PC-3 (cell line): ENCODE measurements around the gene LUC7L2. TPM values are rescaled to one million over a fixed set of nuclear protein-coding genes. Genes with fewer than 3 reads are reported as not detected.
A peak's percentile ranks its signal among the peaks of the same experiment; 100 is the strongest.
"Not testable (repeated sequence)": the region's sequence is repeated elsewhere in the genome, so short reads cannot be mapped to it uniquely, and the experiment has no call there.

ENCODE experiments used
- ATAC-seq: fragments of 200-7000 bp; cut with Tn5 transposase; 2 replicates; pipeline ENCODE4 v1.9.1; 2020; ENCODE audit warnings: mild to moderate bottlenecking, moderate library complexity
- BruUV-seq: library from RNA; stranded (reverse); fragments of 400-500 nt; replicated peaks from 2 replicates; lab custom pipeline; 2021; lab: Mats Ljungman, UMichigan
- CTCF ChIA-PET: fragments of 300-600 bp; sonication (Branson Sonifier 250); formaldehyde crosslinking; loops from one replicate; lab custom pipeline; 2022; ENCODE audit warnings: antibody characterized with exemption; lab: Charles Lee
- POLR2A ChIA-PET: fragments of 300-600 bp; sonication (Branson Sonifier 250); formaldehyde crosslinking; loops from one replicate; lab custom pipeline; 2022; ENCODE audit warnings: antibody characterized with exemption; ENCODE audit not compliant: unreplicated experiment; lab: Charles Lee
- DNase-seq: peaks from one replicate; pipeline ENCODE4 v3.0.0-alpha.2; 2015
- H2AFZ ChIP-seq: fragments of 300-600 bp; sonication (generic); 2 replicates; pipeline ENCODE4 v1.6.0; 2016; ENCODE audit warnings: antibody characterized with exemption, low read length
- H3F3A ChIP-seq: fragments of 300-600 bp; sonication (generic); one replicate; pipeline ENCODE4 v1.6.0; 2017; ENCODE audit warnings: antibody characterized with exemption, low read length, control low read depth, mild to moderate bottlenecking; ENCODE audit not compliant: unreplicated experiment
- H3K27ac ChIP-seq: fragments of 300-600 bp; sonication (generic); 2 replicates; pipeline ENCODE4 v1.5.1; 2016; ENCODE audit warnings: mild to moderate bottlenecking, low read length
- H3K27me3 ChIP-seq: fragments of 300-600 bp; sonication (generic); 2 replicates; pipeline ENCODE4 v1.6.1; 2016; ENCODE audit warnings: low read length, mixed read lengths
- H3K36me3 ChIP-seq: fragments of 300-600 bp; sonication (generic); 2 replicates; pipeline ENCODE4 v1.6.1; 2016; ENCODE audit warnings: low read depth, mixed run types, low read length, mixed read lengths
- H3K4me1 ChIP-seq: fragments of 300-600 bp; sonication (generic); 2 replicates; pipeline ENCODE4 v1.5.1; 2016; ENCODE audit warnings: low read length; ENCODE audit not compliant: insufficient read depth
- H3K4me2 ChIP-seq: fragments of 300-600 bp; sonication (generic); 2 replicates; pipeline ENCODE4 v1.6.0; 2016; ENCODE audit warnings: low read length
- H3K4me3 ChIP-seq: fragments of 300-600 bp; sonication (generic); 2 replicates; pipeline ENCODE4 v1.5.1; 2016; ENCODE audit warnings: mild to moderate bottlenecking, low read length, mixed read lengths
- H3K79me2 ChIP-seq: fragments of 300-600 bp; sonication (generic); 2 replicates; pipeline ENCODE4 v1.6.1; 2017; ENCODE audit warnings: low read length, mixed read lengths
- H3K9ac ChIP-seq: fragments of 300-600 bp; sonication (generic); 2 replicates; pipeline ENCODE4 v1.6.0; 2016; ENCODE audit warnings: mild to moderate bottlenecking, low read length
- H3K9me2 ChIP-seq: fragments of 300-600 bp; sonication (generic); replicated peaks from 2 replicates; pipeline ENCODE4 v1.6.1; 2016; ENCODE audit warnings: mixed run types, low read length, mixed read lengths
- H3K9me3 ChIP-seq: fragments of 300-600 bp; sonication (generic); 2 replicates; pipeline ENCODE4 v1.6.1; 2016; ENCODE audit warnings: low read length, mixed read lengths
- H4K20me1 ChIP-seq: fragments of 300-600 bp; sonication (generic); 2 replicates; pipeline ENCODE4 v1.6.1; 2016; ENCODE audit warnings: low read length, mixed read lengths
- EZH2 ChIP-seq: fragments of 300-600 bp; sonication (generic); IDR thresholded peaks from one replicate; pipeline ENCODE4 v1.6.1; 2017; ENCODE audit warnings: antibody characterized with exemption, mild to moderate bottlenecking, low read length; ENCODE audit not compliant: unreplicated experiment
- EZH2phosphoT487 ChIP-seq: fragments of 300-600 bp; sonication (generic); IDR thresholded peaks from 2 replicates; pipeline ENCODE4 v1.6.1; 2018; ENCODE audit warnings: mild to moderate bottlenecking, antibody characterized with exemption, low read length, borderline replicate concordance
- intact Hi-C: fragments of 100-400 bp; cut with micrococcal nuclease; formaldehyde crosslinking; loops from 2 replicates; pipeline ENCODE4 v1.9.0; 2023
- total RNA-seq: library from RNA; depleted of rRNA; stranded (reverse); fragments of >200 nt; gene quantifications from 2 replicates; pipeline ENCODE4 v1.2.3, GENCODE V29; 2014
- TF ChIP-seq, protein P1 (sequence below): fragments of 300-600 bp; sonication (generic); conservative IDR thresholded peaks from 2 replicates; pipeline ENCODE4 v1.5.1; 2017; ENCODE audit warnings: antibody characterized with exemption, low read depth, mild to moderate bottlenecking, low read length

The LUC7L2 gene
- total RNA-seq, 1 experiment from 2014 or later: 67.4 TPM

DNA sequence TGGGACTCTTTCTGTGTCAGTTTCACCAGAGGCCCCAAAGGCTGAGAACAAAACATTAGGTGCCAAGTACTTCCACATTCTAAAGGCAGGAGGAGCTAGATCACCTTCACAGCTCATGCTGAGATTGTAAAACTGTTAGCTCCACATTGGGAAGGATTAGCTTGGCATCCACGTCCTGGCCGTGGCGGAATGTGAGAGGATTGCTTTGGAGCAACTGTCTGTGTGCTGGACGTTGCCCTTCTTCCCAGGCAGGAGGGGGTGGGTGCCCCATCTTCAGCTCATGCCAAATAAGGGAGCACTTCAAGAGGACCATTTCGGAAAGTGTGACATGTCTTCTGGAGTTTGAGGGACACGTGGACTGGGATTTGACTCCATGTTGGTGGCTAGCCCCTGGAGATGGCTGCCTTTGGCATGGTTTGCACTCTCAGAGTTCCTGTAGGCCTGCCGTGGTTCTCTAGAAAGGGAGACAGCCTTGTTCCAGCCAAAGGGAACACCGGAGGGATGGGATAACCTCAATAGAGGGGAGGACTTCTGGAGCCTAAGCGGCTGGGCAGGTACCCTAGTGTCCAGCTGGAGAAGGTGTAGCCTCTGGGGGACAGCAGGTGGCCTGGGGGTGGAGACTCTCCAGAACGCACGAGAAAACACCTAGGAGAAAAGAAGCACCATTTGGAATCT lies 38.5 kb upstream of the LUC7L2 start:
- H3K4me1 ChIP-seq: no peaks in the 10 kb centered on the region
- no peak overlapping the region for H3K4me2 ChIP-seq
- no peaks in the 10 kb centered on the region for H3K9me2 ChIP-seq
- POLR2A ChIA-PET: interaction anchor here (0.5 kb wide), 1 partner anchor 25 kb away, joined by 3 read pairs; no protein-coding TSS in a partner anchor
- CTCF ChIA-PET: interaction anchor here (0.5 to 1.2 kb wide), 6 partner anchors 11 to 914 kb away, joined by 3 to 6 read pairs (median 4); no protein-coding TSS in a partner anchor
- no peak overlapping the region for H2AFZ ChIP-seq
- H3K9ac ChIP-seq: no peak overlapping the region
- DNase-seq: peak; percentile 43
- ATAC-seq: peak; percentile 65
- no peak for TF ChIP-seq EZH2
- TF ChIP-seq, protein P1, sequence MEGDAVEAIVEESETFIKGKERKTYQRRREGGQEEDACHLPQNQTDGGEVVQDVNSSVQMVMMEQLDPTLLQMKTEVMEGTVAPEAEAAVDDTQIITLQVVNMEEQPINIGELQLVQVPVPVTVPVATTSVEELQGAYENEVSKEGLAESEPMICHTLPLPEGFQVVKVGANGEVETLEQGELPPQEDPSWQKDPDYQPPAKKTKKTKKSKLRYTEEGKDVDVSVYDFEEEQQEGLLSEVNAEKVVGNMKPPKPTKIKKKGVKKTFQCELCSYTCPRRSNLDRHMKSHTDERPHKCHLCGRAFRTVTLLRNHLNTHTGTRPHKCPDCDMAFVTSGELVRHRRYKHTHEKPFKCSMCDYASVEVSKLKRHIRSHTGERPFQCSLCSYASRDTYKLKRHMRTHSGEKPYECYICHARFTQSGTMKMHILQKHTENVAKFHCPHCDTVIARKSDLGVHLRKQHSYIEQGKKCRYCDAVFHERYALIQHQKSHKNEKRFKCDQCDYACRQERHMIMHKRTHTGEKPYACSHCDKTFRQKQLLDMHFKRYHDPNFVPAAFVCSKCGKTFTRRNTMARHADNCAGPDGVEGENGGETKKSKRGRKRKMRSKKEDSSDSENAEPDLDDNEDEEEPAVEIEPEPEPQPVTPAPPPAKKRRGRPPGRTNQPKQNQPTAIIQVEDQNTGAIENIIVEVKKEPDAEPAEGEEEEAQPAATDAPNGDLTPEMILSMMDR: peak; percentile 54
- TF ChIP-seq EZH2phosphoT487: no peak
- intact Hi-C loops: no loop called here
- BruUV-seq: no TSS peak
- no peaks in the 10 kb centered on the region for H3K9me3 ChIP-seq
- no peak overlapping the region for H3K4me3 ChIP-seq
- H4K20me1 ChIP-seq: no peaks in the 10 kb centered on the region
- H3K27ac ChIP-seq: no peak overlapping the region
- no peaks in the 10 kb centered on the region for H3K27me3 ChIP-seq
- no peaks in the 10 kb centered on the region for H3F3A ChIP-seq
- no peaks in the 10 kb centered on the region for H3K79me2 ChIP-seq
- no peaks in the 10 kb centered on the region for H3K36me3 ChIP-seq

DNA sequence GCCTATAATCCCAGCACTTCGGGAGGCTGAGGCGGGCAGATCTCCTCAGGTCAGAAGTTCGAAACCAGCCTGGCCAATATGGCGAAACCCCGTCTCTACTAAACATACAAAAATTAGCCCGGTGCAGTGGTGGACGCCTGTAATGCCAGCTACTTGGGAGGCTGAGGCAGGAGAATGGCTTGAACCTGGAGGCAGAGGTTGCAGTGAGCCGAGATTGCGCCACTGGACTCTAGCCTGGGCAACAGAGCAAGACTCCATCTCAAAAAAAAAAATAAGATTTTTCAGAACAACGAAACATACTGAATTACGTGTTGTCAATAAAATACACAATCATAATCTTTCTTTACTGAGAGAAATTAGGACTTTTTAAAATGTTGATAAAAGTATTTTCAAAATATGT lies 35.0 kb upstream of the LUC7L2 start:
- DNase-seq, H3K9ac ChIP-seq, H2AFZ ChIP-seq, H3K4me1 ChIP-seq, BruUV-seq, ATAC-seq, H3K27me3 ChIP-seq, H4K20me1 ChIP-seq, H3K27ac ChIP-seq, H3K79me2 ChIP-seq, H3K9me2 ChIP-seq, H3K36me3 ChIP-seq, H3F3A ChIP-seq, H3K9me3 ChIP-seq, H3K4me2 ChIP-seq, H3K4me3 ChIP-seq, intact Hi-C loops, POLR2A ChIA-PET, CTCF ChIA-PET: not testable (repeated sequence)

DNA sequence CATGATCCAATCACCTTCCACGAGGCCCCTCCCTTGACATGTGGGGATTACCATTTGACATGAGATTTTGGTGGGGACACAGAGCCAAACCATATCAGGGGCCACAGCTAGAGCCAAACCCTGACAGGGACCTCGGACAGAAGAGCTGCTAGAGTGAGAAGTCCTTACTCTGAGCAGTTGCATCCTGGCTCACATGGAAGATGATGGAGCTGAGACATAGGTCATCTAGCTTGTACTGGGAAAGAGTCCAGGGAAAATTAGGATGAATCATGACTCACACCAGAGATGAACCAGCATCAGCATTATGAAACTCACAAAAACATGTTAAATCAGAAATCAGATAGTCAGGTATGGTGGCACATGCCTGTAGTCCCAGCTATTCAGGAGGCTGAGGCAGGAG lies 31.3 kb upstream of the LUC7L2 start:
- ChIA-PET CTCF (no interaction called here), POLR2A (interaction anchor here (0.6 kb wide), 1 partner anchor 31 kb away, joined by 8 read pairs; the partner anchor contains the start of gene LUC7L2)
- no peaks in the 10 kb centered on the region for H4K20me1 ChIP-seq
- peak; percentile 98 for ATAC-seq
- no peak overlapping the region for H2AFZ ChIP-seq
- BruUV-seq: no TSS peak
- intact Hi-C loops: no loop called here
- H3K27me3 ChIP-seq: no peaks in the 10 kb centered on the region
- no peaks in the 10 kb centered on the region for H3K36me3 ChIP-seq
- H3K27ac ChIP-seq: no peak overlapping the region
- DNase-seq: peak; percentile 78
- H3F3A ChIP-seq: no peaks in the 10 kb centered on the region
- no peak overlapping the region for H3K4me3 ChIP-seq
- no peak overlapping the region for H3K9ac ChIP-seq
- no peaks in the 10 kb centered on the region for H3K4me1 ChIP-seq
- no peaks in the 10 kb centered on the region for H3K9me3 ChIP-seq
- TF ChIP-seq EZH2: no peak
- no peaks in the 10 kb centered on the region for H3K79me2 ChIP-seq
- no peak overlapping the region for H3K4me2 ChIP-seq
- no peaks in the 10 kb centered on the region for H3K9me2 ChIP-seq
